IMR-90 (cell line): Measurements from ENCODE around the gene EMID1. TPM values are rescaled to one million over a fixed set of nuclear protein-coding genes. Genes with fewer than 3 reads are reported as not detected.

Experiments
- ATAC-seq: fragments of 200-7000 bp; cut with Tn5 transposase; 2 replicates; pipeline ENCODE4 v1.9.1; 2020; ENCODE audit warnings: low read depth, mild to moderate bottlenecking, moderate library complexity
- BruUV-seq: library from RNA; stranded (reverse); fragments of 400-500 nt; replicated peaks from 2 replicates; lab custom pipeline; 2021; lab: Mats Ljungman, UMichigan
- CTCF ChIA-PET: fragments of 300-600 bp; formaldehyde crosslinking; extraction: SDS; loops from one replicate; lab custom pipeline; 2021; ENCODE audit warnings: antibody characterized with exemption; lab: Yijun Ruan, JAX
- POLR2A ChIA-PET: fragments of 300-600 bp; sonication (Branson Sonifier 250); formaldehyde crosslinking; loops from one replicate; lab custom pipeline; 2022; ENCODE audit warnings: antibody characterized with exemption; ENCODE audit not compliant: unreplicated experiment; lab: Charles Lee
- DNase-seq: peaks from one replicate; pipeline ENCODE4 v3.0.0; 2013
- H2AFZ ChIP-seq: replicated peaks from 2 replicates; pipeline ENCODE3; 2013; ENCODE audit warnings: low read length, mild to moderate bottlenecking; ENCODE audit not compliant: poor library complexity
- H2AK5ac ChIP-seq: 2 replicates; pipeline ENCODE4 v1.6.1; 2013; ENCODE audit warnings: low read depth, low read length, inconsistent platforms
- H2AK9ac ChIP-seq: replicated peaks from 2 replicates; pipeline ENCODE3; 2013; ENCODE audit warnings: mild to moderate bottlenecking, low read depth, low read length, moderate library complexity; ENCODE audit not compliant: poor library complexity
- H2BK120ac ChIP-seq: 2 replicates; pipeline ENCODE4 v1.6.1; 2013; ENCODE audit warnings: low read depth, low read length, inconsistent platforms
- H2BK15ac ChIP-seq: 3 replicates; pipeline ENCODE4 v1.6.1; 2013; ENCODE audit warnings: low read depth, low read length, inconsistent platforms
- H2BK20ac ChIP-seq: 2 replicates; pipeline ENCODE4 v1.6.1; 2013; ENCODE audit warnings: low read depth, mild to moderate bottlenecking, inconsistent platforms, low read length, moderate library complexity
- H2BK5ac ChIP-seq: 2 replicates; pipeline ENCODE4 v1.6.1; 2013; ENCODE audit warnings: mild to moderate bottlenecking, low read depth, low read length, inconsistent platforms; ENCODE audit not compliant: poor library complexity, severe bottlenecking
- H3K14ac ChIP-seq: replicated peaks from 2 replicates; pipeline ENCODE4 v1.6.1; 2013; ENCODE audit warnings: low read depth, low read length, inconsistent platforms
- H3K18ac ChIP-seq: 2 replicates; pipeline ENCODE4 v1.6.1; 2013; ENCODE audit warnings: low read depth, low read length, control low read depth
- H3K23ac ChIP-seq: 2 replicates; pipeline ENCODE4 v1.6.1; 2013; ENCODE audit warnings: low read depth, low read length, inconsistent platforms
- H3K27ac ChIP-seq: 2 replicates; pipeline ENCODE4 v1.5.1; 2013; ENCODE audit warnings: mild to moderate bottlenecking, control low read depth, low read length; ENCODE audit not compliant: insufficient read depth
- H3K27me3 ChIP-seq: 2 replicates; pipeline ENCODE4 v1.6.1; 2013; ENCODE audit warnings: low read length; ENCODE audit not compliant: control insufficient read depth, insufficient read depth
- H3K36me3 ChIP-seq: 2 replicates; pipeline ENCODE4 v1.6.1; 2013; ENCODE audit warnings: low read length, mixed read lengths; ENCODE audit not compliant: control insufficient read depth, insufficient read depth
- H3K4ac ChIP-seq: 2 replicates; pipeline ENCODE4 v1.6.1; 2013; ENCODE audit warnings: low read depth, low read length, inconsistent platforms
- H3K4me1 ChIP-seq: 2 replicates; pipeline ENCODE4 v1.6.1; 2013; ENCODE audit warnings: low read length, mixed read lengths; ENCODE audit not compliant: control insufficient read depth, insufficient read depth
- H3K4me2 ChIP-seq: 2 replicates; pipeline ENCODE4 v1.6.1; 2013; ENCODE audit warnings: low read depth, mild to moderate bottlenecking, control low read depth, low read length, moderate library complexity
- H3K4me3 ChIP-seq: 2 replicates; pipeline ENCODE4 v1.5.1; 2013; ENCODE audit warnings: low read depth, mild to moderate bottlenecking, control low read depth, low read length, moderate library complexity; ENCODE audit not compliant: insufficient read depth
- H3K56ac ChIP-seq: 2 replicates; pipeline ENCODE4 v1.6.1; 2013; ENCODE audit warnings: low read length, inconsistent platforms; ENCODE audit not compliant: insufficient read depth; ENCODE audit errors: extremely low read depth
- H3K79me1 ChIP-seq, 2 experiments: 2 replicates each; pipeline ENCODE4 v1.6.1; 2013; ENCODE audit warnings: low read length in 2 of 2, inconsistent platforms in 1 of 2, low read depth in 1 of 2
- H3K9ac ChIP-seq: 2 replicates; pipeline ENCODE4 v1.6.1; 2013; ENCODE audit warnings: low read depth, low read length, control low read depth
- H3K9me1 ChIP-seq: 2 replicates; pipeline ENCODE4 v1.6.1; 2013; ENCODE audit warnings: low read length, inconsistent platforms; ENCODE audit not compliant: insufficient read depth
- H3K9me3 ChIP-seq: 2 replicates; pipeline ENCODE4 v1.6.1; 2013; ENCODE audit warnings: low read length; ENCODE audit not compliant: control insufficient read depth, insufficient read depth
- H4K20me1 ChIP-seq: 2 replicates; pipeline ENCODE4 v1.6.1; 2013; ENCODE audit warnings: low read length, inconsistent platforms; ENCODE audit not compliant: insufficient read depth
- H4K5ac ChIP-seq: 2 replicates; pipeline ENCODE4 v1.6.1; 2013; ENCODE audit warnings: mild to moderate bottlenecking, low read depth, low read length, control low read depth
- H4K8ac ChIP-seq, 2 experiments: 2 replicates each; pipeline ENCODE4 v1.6.1; 2013; ENCODE audit warnings: low read depth in 2 of 2, low read length in 2 of 2, control low read depth in 1 of 2, inconsistent platforms in 1 of 2
- H4K91ac ChIP-seq: 2 replicates; pipeline ENCODE4 v1.6.1; 2013; ENCODE audit warnings: low read depth, low read length, inconsistent platforms; ENCODE audit not compliant: insufficient read depth
- POLR2A ChIP-seq: IDR thresholded peaks from 2 replicates; pipeline ENCODE4 v1.6.1; 2012; ENCODE audit warnings: mild to moderate bottlenecking, low read depth, low read length
- RFX5 ChIP-seq: IDR thresholded peaks from 2 replicates; pipeline ENCODE4 v1.8.0; 2012; ENCODE audit warnings: low read depth, mild to moderate bottlenecking, low read length, moderate library complexity
- WGBS, 2 experiments: methylation state at CpG; one replicate each; pipeline versions ENCODE4 v1.1.5 to v1.1.7; 2013; ENCODE audit warnings: missing lambda C conversion rate in 2 of 2; ENCODE audit not compliant: insufficient read length in 1 of 2; ENCODE audit errors: extremely low coverage in 2 of 2; 5-methylcytosine and 5-hydroxymethylcytosine counted together
- dilution Hi-C: fragments of 300-500 bp; cut with HindIII; formaldehyde crosslinking; loops from one replicate; pipeline ENCODE4 v1.14.3; 2018; ENCODE audit warnings: low sequenced_read_pairs; ENCODE audit not compliant: unreplicated experiment
- in situ Hi-C: fragments of 300-500 bp; cut with MboI; formaldehyde crosslinking; loops from 3 replicates; pipeline ENCODE4 v1.14.3; 2019; ENCODE audit warnings: low sequenced_read_pairs, inconsistent platforms, mixed read lengths
- intact Hi-C: fragments of 100-400 bp; cut with micrococcal nuclease; formaldehyde crosslinking; loops from 2 replicates; pipeline ENCODE4 v1.10.0; 2022
- polyA plus RNA-seq, 3 experiments: library from polyadenylated mRNA; depleted of rRNA; stranded (reverse); fragments of >200 nt; gene quantifications; 2 replicates each; pipeline ENCODE4 v1.2.3, GENCODE V29; 2012; ENCODE audit warnings: low replicate concordance in 1 of 3
- total RNA-seq: library from RNA; depleted of rRNA; stranded (reverse); fragments of >200 nt; gene quantifications from 2 replicates; pipeline ENCODE4 v1.2.3, GENCODE V29; 2012

The EMID1 gene
- total and polyA plus RNA-seq, 2 of the 4 experiments (the other 2 are of a cell fraction): 0.54 to 1.3 TPM

DNA sequence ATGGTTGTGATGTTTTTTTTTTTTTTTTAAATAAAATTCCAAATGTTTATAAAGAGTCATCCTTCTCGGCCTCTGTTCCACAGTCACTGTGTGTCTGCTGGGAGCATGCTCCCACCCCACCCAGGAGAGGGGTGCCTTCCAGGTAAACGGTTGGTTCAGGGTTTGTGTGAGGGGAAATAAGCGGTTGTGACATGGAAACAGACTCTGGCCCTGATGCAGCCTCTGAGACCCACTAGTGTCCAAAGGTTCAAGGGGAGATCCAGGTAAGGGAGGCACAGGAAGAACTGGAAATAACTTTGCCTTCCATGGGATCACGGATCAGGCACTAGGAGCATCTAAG, 94.7 kb downstream of the EMID1 start:
- Histone ChIP-seq H3K27me3 (no peaks in the 10 kb centered on the region), H2AFZ (no peak overlapping the region), H3K18ac (no peak overlapping the region), H4K8ac (no peak overlapping the region), H3K9ac (no peak overlapping the region), H3K4me3 (no peak overlapping the region), H2AK5ac (no peak overlapping the region), H3K36me3 (peaks cover 54% of the 10 kb centered on the region), H2BK120ac (no peak overlapping the region), H3K56ac (no peak overlapping the region), H2BK15ac (no peak overlapping the region), H3K4me2 (no peak overlapping the region), H3K4me1 (no peaks in the 10 kb centered on the region; the same call in 1 of the 2 replicates), H4K20me1 (peaks cover 43% of the 10 kb centered on the region), H2AK9ac (no peak overlapping the region), H3K4ac (no peak overlapping the region), H4K91ac (no peak overlapping the region), H3K9me1 (peaks cover 10% of the 10 kb centered on the region), H3K23ac (no peak overlapping the region), H3K79me1 (peaks cover 18 to 32% of the 10 kb centered on the region in 2 experiments), H3K27ac (no peak overlapping the region), H2BK20ac (no peak overlapping the region), H4K5ac (no peak overlapping the region), H3K9me3 (no peaks in the 10 kb centered on the region), H3K14ac (no peak overlapping the region), H2BK5ac (no peak overlapping the region)
- intact Hi-C loops (no loop called here), in situ Hi-C loops (no loop called here), dilution Hi-C loops (no loop called here)
- WGBS, 2 experiments: 78% methylated on average over 1 of the region's 4 CpGs; no CpG with 5 or more reads in 1 of the 2 experiments
- CTCF ChIA-PET: no interaction called here
- POLR2A ChIA-PET: no interaction called here
- TF ChIP-seq RFX5: no peak
- no peak for TF ChIP-seq POLR2A
- ATAC-seq: no peak
- BruUV-seq: no TSS peak
- DNase-seq: no peak
